Heart right ventricle (tissue), 16 donors: ENCODE measurements around the gene TTLL9. TPM values are rescaled to one million over a fixed set of nuclear protein-coding genes. Genes with fewer than 3 reads are reported as not detected.

Experiments
- ATAC-seq, 8 donors: fragments of 200-7000 bp; cut with Tn5 transposase; one replicate each; pipeline ENCODE4 v1.9.1; 2020; ENCODE audit warnings: mild to moderate bottlenecking in 8 of 8, moderate library complexity in 8 of 8, moderate number of reproducible peaks in 1 of 8
- DNase-seq, 2 donors: peaks; one replicate each; pipeline ENCODE4 v3.0.0-alpha.2; 2020
- H3K27ac ChIP-seq, 10 donors: fragments of 200-600 bp; sonication (generic) in 2 of 10; one replicate each; pipeline versions ENCODE4 v1.5.0 to v1.8.0; 2020 to 2022; ENCODE audit warnings: mild to moderate bottlenecking in 3 of 10
- H3K27me3 ChIP-seq, 7 donors: fragments of 200-600 bp; one replicate each; pipeline ENCODE4 v1.8.0; 2021 to 2022; ENCODE audit warnings: mild to moderate bottlenecking in 2 of 7
- H3K36me3 ChIP-seq, 9 donors: fragments of 200-600 bp; sonication (generic) in 1 of 9; one replicate each; pipeline versions ENCODE4 v1.5.0 to v1.8.0; 2020 to 2022; ENCODE audit warnings: mild to moderate bottlenecking in 2 of 9
- H3K4me1 ChIP-seq, 9 donors: fragments of 200-600 bp; sonication (generic) in 1 of 9; one replicate each; pipeline versions ENCODE4 v1.5.0 to v1.8.0; 2020 to 2022; ENCODE audit warnings: mild to moderate bottlenecking in 4 of 9
- H3K4me3 ChIP-seq, 10 donors: fragments of 200-600 bp; sonication (generic) in 2 of 10; one replicate each; pipeline versions ENCODE4 v1.5.0 to v1.8.0; 2020 to 2022; ENCODE audit warnings: mild to moderate bottlenecking in 7 of 10, moderate library complexity in 2 of 10
- H3K9me3 ChIP-seq, 11 donors: fragments of 200-600 bp in 10 of 11; sonication (generic) in 2 of 11; one replicate each; pipeline versions ENCODE4 v1.5.0 to v1.8.0; 2013 to 2022; ENCODE audit warnings: mild to moderate bottlenecking in 2 of 11, control low read depth in 1 of 11, moderate library complexity in 1 of 11
- WGBS, 2 donors: extraction: QIAGEN DNeasy Blood & Tissue Kit; methylation state at CpG; one replicate each; pipeline ENCODE4 v1.1.7; 2013; ENCODE audit warnings: inconsistent platforms in 1 of 2; 5-methylcytosine and 5-hydroxymethylcytosine counted together
- intact Hi-C, 10 donors: fragments of 100-400 bp; cut with DNase I; formaldehyde crosslinking; loops; one replicate each; pipeline versions ENCODE4 v1.11.1 to v1.14.2; 2022
- polyA plus RNA-seq, 2 donors: library from polyadenylated mRNA; stranded (reverse); fragments of 200-250 nt; gene quantifications; one replicate each; pipeline ENCODE4 v1.2.3, GENCODE V29; 2013
- total RNA-seq, 10 donors: library from RNA; stranded (reverse); fragmentation: NEBNext Ultra II Directional in 3 of 10; extraction: Animal tissue kit (Norgen Biotek cat#: 25700) in 3 of 10; gene quantifications; one replicate each; pipeline versions ENCODE4 v1.2.1 to v1.2.4, GENCODE V29; 2021 to 2023
- TF ChIP-seq, protein P1 (sequence below), 9 donors: fragments of 200-600 bp; sonication (generic) in 2 of 9; IDR thresholded peaks; one replicate each; pipeline versions ENCODE4 v1.5.0 to v1.8.0; 2021 to 2022; ENCODE audit warnings: antibody characterized with exemption in 9 of 9, mild to moderate bottlenecking in 5 of 9, moderate library complexity in 1 of 9
- donor health status: Arrhythmogenic right ventricular cardiomyopathy.
- donor health status: ischemic (EF 13 %, LVEDD 7.1; RV severe dilation, severe dysfunction).
- donor health status: healthy with polysubstance abuse.
- donor health status: DM: no; HTN: yes; CAD: no.
- donor health status: DM: no; HTN: no; CAD: no.
- donor health status: ischemic (EF 25% LVEDD 6.9; RV normal size, moderate dysfunction).
- donor health status: ischemic (EF 25% LVEDD 5.7; RV mildly dilated, moderate dysfunction).
- donor health status: healthy.
- donor health status: DM: yes; HTN: yes; CAD: no.
- donor health status: Ischemic cardiomyopathy.
- donor health status: ischemic (EF 35%, LVEDD 5.7; RV mildly dilated, moderate dysfunction).
- donor health status: nonischemic (EF 11% LVEDD 7.7; RV severe dilation, severe dysfunction).
- donor health status: DM: yes; HTN: yes; CAD: no.
- donor health status: PGD.
- donor health status: ischemic (EF 29% LVEDD 5.4; RV normal size, mild dysfunction).
- donor health status: nonischemic (EF 23%, LVEDD 6.1; RV moderate dilation, normal function).

Gene TTLL9
- total and polyA plus RNA-seq, 12 donors: 0.03 to 0.15 (median 0.07) TPM; not detected in 9

DNA sequence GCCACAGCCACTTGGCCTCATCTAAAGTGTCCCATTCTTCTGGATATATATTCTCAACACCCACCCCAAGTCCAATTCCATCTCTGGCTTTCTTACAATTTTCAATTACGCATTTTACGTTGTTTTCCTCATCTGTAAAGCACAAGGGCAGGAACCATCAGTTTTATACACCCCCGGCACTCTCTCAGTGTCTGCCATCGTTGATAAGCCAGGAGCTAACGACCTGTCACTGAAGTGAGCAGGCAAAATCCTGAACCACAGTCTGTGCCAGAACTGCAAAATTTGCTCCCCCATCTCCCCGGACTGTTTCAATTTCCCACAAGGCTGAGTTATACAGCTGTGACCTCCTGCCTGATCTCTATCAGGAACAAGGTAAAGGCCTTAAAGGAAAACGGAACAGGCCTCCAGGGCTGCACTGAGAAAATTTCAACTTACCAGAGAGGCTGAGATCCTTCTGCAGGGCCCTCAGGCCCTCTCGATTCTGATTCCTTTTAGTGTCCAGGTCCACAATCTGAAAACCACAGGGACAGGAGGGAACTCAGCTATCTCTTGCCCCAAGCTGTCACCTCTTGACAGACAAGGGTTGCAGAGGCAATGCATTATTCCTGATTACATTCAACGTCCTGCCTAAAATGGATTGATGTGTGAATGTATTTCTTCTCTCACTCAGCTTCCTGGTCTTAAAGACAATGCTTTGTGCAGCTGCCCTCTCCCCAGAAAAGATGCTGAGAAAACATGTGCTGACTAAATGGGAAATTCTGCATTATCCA lies 79.6 kb downstream of the TTLL9 start:
- H3K36me3 ChIP-seq: peaks cover 0 to 52% (median 34%) of the 10 kb centered on the region in 9 donors
- TF ChIP-seq, protein P1, sequence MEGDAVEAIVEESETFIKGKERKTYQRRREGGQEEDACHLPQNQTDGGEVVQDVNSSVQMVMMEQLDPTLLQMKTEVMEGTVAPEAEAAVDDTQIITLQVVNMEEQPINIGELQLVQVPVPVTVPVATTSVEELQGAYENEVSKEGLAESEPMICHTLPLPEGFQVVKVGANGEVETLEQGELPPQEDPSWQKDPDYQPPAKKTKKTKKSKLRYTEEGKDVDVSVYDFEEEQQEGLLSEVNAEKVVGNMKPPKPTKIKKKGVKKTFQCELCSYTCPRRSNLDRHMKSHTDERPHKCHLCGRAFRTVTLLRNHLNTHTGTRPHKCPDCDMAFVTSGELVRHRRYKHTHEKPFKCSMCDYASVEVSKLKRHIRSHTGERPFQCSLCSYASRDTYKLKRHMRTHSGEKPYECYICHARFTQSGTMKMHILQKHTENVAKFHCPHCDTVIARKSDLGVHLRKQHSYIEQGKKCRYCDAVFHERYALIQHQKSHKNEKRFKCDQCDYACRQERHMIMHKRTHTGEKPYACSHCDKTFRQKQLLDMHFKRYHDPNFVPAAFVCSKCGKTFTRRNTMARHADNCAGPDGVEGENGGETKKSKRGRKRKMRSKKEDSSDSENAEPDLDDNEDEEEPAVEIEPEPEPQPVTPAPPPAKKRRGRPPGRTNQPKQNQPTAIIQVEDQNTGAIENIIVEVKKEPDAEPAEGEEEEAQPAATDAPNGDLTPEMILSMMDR (IDR thresholded peaks at IDR 0.05): no peak
- ATAC-seq (no peak), DNase-seq (no peak)
- H3K9me3 ChIP-seq: peaks cover 0 to 8% (median 0%) of the 10 kb centered on the region in 11 donors
- no peaks in the 10 kb centered on the region for H3K27me3 ChIP-seq
- peak overlapping the region in 3 of 10 donors; percentile 67 to 98 (median 91) for H3K4me3 ChIP-seq
- intact Hi-C loops: loop anchor here in 7 of 10 donors (2.0 to 10.0 kb wide), 7 partner anchors 65 to 127 kb away; no protein-coding TSS in a partner anchor
- WGBS, 2 donors: 66 to 69% methylated on average over 9 of the region's 9 CpGs
- no peak overlapping the region for H3K27ac ChIP-seq
- peaks cover 8 to 21% (median 15%) of the 10 kb centered on the region in 9 donors for H3K4me1 ChIP-seq

DNA sequence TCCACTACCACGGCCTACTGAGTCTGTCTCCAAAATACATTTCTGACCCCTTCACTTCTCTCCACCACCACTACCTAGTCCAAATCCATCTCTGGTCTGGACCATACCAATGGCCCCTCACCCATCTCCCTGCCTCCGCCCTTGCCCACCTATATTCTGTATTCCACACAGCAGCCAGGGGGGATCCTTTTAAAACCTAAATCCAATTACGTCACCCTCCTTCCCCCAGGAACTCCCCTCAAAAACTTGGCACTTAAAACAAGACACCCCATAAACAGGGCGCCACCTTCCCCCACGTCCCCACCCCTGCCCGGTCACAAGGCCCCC lies 80.7 kb downstream of the TTLL9 start:
- Histone ChIP-seq H3K27me3 (peaks cover 0 to 5% (median 0%) of the 10 kb centered on the region in 7 donors), H3K4me3 (peak overlapping the region; percentile 67 to 98 (median 90)), H3K9me3 (peaks cover 0 to 8% (median 0%) of the 10 kb centered on the region in 11 donors), H3K36me3 (peaks cover 0 to 41% (median 31%) of the 10 kb centered on the region in 9 donors), H3K4me1 (peaks cover 8 to 18% (median 15%) of the 10 kb centered on the region in 9 donors), H3K27ac (peak overlapping the region in 7 of 10 donors; percentile 73 to 90 (median 88))
- intact Hi-C loops: loop anchor here in 6 of 10 donors (2.0 to 10.0 kb wide), 5 partner anchors 74 to 128 kb away; no protein-coding TSS in a partner anchor
- TF ChIP-seq, protein P1 (IDR thresholded peaks at IDR 0.05): no peak
- 4 to 6% methylated on average over 6 of the region's 6 CpGs for WGBS, 2 donors
- ATAC-seq: no peak
- DNase-seq: no peak

DNA sequence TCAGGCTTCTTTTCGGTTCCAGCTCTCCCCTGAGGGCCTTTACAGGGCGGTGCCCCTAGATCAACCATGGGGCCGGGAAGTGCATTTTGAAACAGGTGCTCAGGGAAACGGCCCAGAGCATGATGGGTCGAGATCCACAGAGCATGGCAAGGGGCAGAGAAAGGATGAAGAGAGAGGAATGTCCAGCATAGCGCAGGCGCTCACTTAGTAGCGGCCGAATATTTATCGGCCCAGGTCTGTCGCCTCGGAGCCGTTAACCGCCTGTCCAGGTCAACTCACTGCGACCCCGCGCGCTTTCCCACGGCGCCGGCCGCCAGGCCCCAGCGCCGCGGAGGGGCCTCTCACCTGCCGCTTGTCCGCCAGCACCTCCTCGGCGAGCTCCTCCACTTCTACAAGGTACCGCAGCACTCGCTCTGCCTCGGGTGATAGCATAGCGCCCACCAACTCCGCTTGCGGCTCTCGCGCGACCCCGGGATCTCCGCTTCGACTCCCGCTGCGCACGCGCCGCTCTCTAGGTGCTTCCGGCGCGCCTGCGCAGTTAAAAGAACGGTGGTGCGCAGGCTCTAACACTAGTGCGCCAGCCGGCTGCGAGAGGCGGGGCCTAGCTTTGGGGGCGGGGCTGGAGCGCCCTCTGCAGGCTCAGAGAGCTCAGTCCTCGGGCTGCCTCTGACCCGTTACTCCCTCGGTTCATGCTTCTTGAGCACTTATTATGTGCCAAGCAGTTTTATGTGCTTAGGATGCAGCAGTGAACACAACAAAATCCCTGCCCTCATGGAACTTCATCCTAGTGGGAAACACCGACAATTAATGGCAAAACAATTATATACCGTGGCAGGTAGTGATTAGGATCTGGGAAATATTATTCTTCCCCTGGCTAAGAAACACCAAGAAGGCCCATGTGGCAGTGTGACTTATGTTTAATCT lies 81.4 kb downstream of the TTLL9 start, which contains the start of gene PDRG1:
PDRG1 (minus strand) TSS at position 517 of the 924 bp plus-strand sequence; CDS start at position 432, 85 bp downstream.
- Histone ChIP-seq H3K36me3 (peaks cover 0 to 34% (median 24%) of the 10 kb centered on the region in 9 donors), H3K4me1 (peaks cover 8 to 18% (median 15%) of the 10 kb centered on the region in 9 donors), H3K9me3 (peaks cover 0 to 8% (median 0%) of the 10 kb centered on the region in 11 donors), H3K27me3 (peaks cover 0 to 11% (median 0%) of the 10 kb centered on the region in 7 donors), H3K27ac (peak within 1 kb of the TSS in 9 of 10 donors; percentile 50 to 90 (median 86)), H3K4me3 (peak within 1 kb of the TSS; percentile 67 to 98 (median 90))
- TF ChIP-seq, protein P1 (IDR thresholded peaks at IDR 0.05): peak; percentile 80 to 99 (median 96)
- intact Hi-C loops: loop anchor here in 9 of 10 donors (1.0 to 10.0 kb wide), 9 partner anchors 73 to 129 kb away; no protein-coding TSS in a partner anchor
- 0 to 1% methylated on average over 63 of the region's 63 CpGs for WGBS, 2 donors
- peak; percentile 97 to 99 (median 99) for ATAC-seq
- DNase-seq: peak; percentile 94 to 97
